Jurkat, Clone E6-1 (cell line): ENCODE results near the gene NFATC2.
"Not testable (repeated sequence)": the region's sequence is repeated elsewhere in the genome, so short reads cannot be mapped to it uniquely, and the experiment has no call there.

ENCODE experiments used
- DNase-seq: peaks from one replicate; pipeline ENCODE4 v3.0.0-alpha.2; 2011; ENCODE audit warnings: low read depth, low spot score
- H3K4me3 ChIP-seq: 2 replicates; pipeline ENCODE4 v1.5.1; 2011; ENCODE audit warnings: mild to moderate bottlenecking, low read length, control low read depth, moderate library complexity

The NFATC2 gene

GRCh38 chr20:51360451-51361201 is 181.9 kb downstream of the NFATC2 start:
- no peak overlapping the region for H3K4me3 ChIP-seq

GRCh38 chr20:51359947-51360346 is 182.6 kb downstream of the NFATC2 start:
- H3K4me3 ChIP-seq, result no peak overlapping the region
- no peak for DNase-seq

More at GRCh38 chr20:51360451-51361201, 181.9 kb downstream of the NFATC2 start:
- no peak for DNase-seq

GRCh38 chr20:51359401-51359800 is 183.1 kb downstream of the NFATC2 start:
- no peak for DNase-seq
- H3K4me3 ChIP-seq, result no peak overlapping the region

- DNase-seq, result no peak
- no peak overlapping the region for H3K4me3 ChIP-seq
Measured at GRCh38 chr20:51358032-51358724, 184.3 kb downstream of the NFATC2 start.

GRCh38 chr20:51357543-51357942 is 185.0 kb downstream of the NFATC2 start:
- DNase-seq, result no peak
- H3K4me3 ChIP-seq, result no peak overlapping the region

GRCh38 chr20:51356871-51357270 is 185.6 kb downstream of the NFATC2 start:
- DNase-seq, result no peak
- no peak overlapping the region for H3K4me3 ChIP-seq

GRCh38 chr20:51354769-51355319 is 187.7 kb downstream of the NFATC2 start:
- no peak for DNase-seq
- H3K4me3 ChIP-seq, result no peak overlapping the region

- no peak overlapping the region for H3K4me3 ChIP-seq
- DNase-seq, result no peak
Measured at GRCh38 chr20:51354191-51354768, 188.2 kb downstream of the NFATC2 start.

GRCh38 chr20:51353491-51353890 is 189.0 kb downstream of the NFATC2 start:
- no peak overlapping the region for H3K4me3 ChIP-seq
- no peak for DNase-seq

- no peak overlapping the region for H3K4me3 ChIP-seq
- DNase-seq, result no peak
Measured at GRCh38 chr20:51352791-51353190, 189.7 kb downstream of the NFATC2 start.

- DNase-seq, result no peak
- no peak overlapping the region for H3K4me3 ChIP-seq
Measured at GRCh38 chr20:51350941-51351631, 191.4 kb downstream of the NFATC2 start.

GRCh38 chr20:51348876-51349275 is 193.6 kb downstream of the NFATC2 start:
- no peak for DNase-seq
- H3K4me3 ChIP-seq, result no peak overlapping the region

- DNase-seq, result no peak
- H3K4me3 ChIP-seq, result no peak overlapping the region
Measured at GRCh38 chr20:51347831-51348230, 194.7 kb downstream of the NFATC2 start.

GRCh38 chr20:51346686-51347485 is 195.6 kb downstream of the NFATC2 start:
- no peak for DNase-seq
- H3K4me3 ChIP-seq, result no peak overlapping the region

GRCh38 chr20:51345601-51346101 is 196.9 kb downstream of the NFATC2 start:
- no peak overlapping the region for H3K4me3 ChIP-seq
- no peak for DNase-seq

- DNase-seq, H3K4me3 ChIP-seq: not testable (repeated sequence)
Measured at GRCh38 chr20:51343802-51344201, 198.7 kb downstream of the NFATC2 start.

GRCh38 chr20:51342510-51343236 is 199.8 kb downstream of the NFATC2 start:
- no peak for DNase-seq
- H3K4me3 ChIP-seq, result no peak overlapping the region

GRCh38 chr20:51341581-51341980 is 200.9 kb downstream of the NFATC2 start:
- H3K4me3 ChIP-seq, result no peak overlapping the region
- no peak for DNase-seq
